Caki2 (cell line): Measurements from ENCODE around the gene ATL1. TPM values are rescaled to one million over a fixed set of nuclear protein-coding genes. Genes with fewer than 3 reads are reported as not detected.

Source experiments
- DNase-seq: peaks from one replicate; pipeline ENCODE4 v3.0.0-alpha.2; 2015; ENCODE audit warnings: low read depth
- in situ Hi-C: cut with HindIII; loops from 2 replicates; pipeline ENCODE4 v1.10.0; 2016; ENCODE audit warnings: low sequenced_read_pairs, low pct_unique_long_range_greater_than_20kb, mixed read lengths
- total RNA-seq: library from RNA; depleted of rRNA; stranded (reverse); fragments of >200 nt; shearing (Covaris generic); gene quantifications from 2 replicates; pipeline ENCODE4 v1.2.3, GENCODE V29; 2014; ENCODE audit warnings: low replicate concordance; rRNA removed

Gene ATL1
- 6.3 and 16.2 TPM in 2 replicates for total RNA-seq

GRCh38 chr14:50559990-50560930 is at the start of gene ATL1:
Gene ATL1 (plus strand): TSS chr14:50560145. CDS start chr14:50560266, 121 bp downstream.
- in situ Hi-C loops = no loop called here
- no peak for DNase-seq

GRCh38 chr14:50510157-50510556 is 49.8 kb upstream of the ATL1 start:
- in situ Hi-C loops = no loop called here
- no peak for DNase-seq

- in situ Hi-C loops = no loop called here
- no peak for DNase-seq
Measured at GRCh38 chr14:50512463-50512862, 47.5 kb upstream of the ATL1 start.

- DNase-seq = no peak
- in situ Hi-C loops = no loop called here
Measured at GRCh38 chr14:50516091-50516490, 43.9 kb upstream of the ATL1 start.

- peak; percentile 41 for DNase-seq
- in situ Hi-C loops = no loop called here
Measured at GRCh38 chr14:50520947-50521815, 38.8 kb upstream of the ATL1 start.

- in situ Hi-C loops = no loop called here
- DNase-seq = no peak
Measured at GRCh38 chr14:50521912-50522341, 38.0 kb upstream of the ATL1 start.

GRCh38 chr14:50523271-50524041 is 36.5 kb upstream of the ATL1 start:
- no peak for DNase-seq
- in situ Hi-C loops = no loop called here

GRCh38 chr14:50524060-50524459 is 35.9 kb upstream of the ATL1 start:
- in situ Hi-C loops = no loop called here

GRCh38 chr14:50524731-50525515 is 35.0 kb upstream of the ATL1 start:
- DNase-seq = no peak
- in situ Hi-C loops = no loop called here

More at GRCh38 chr14:50524060-50524459, 35.9 kb upstream of the ATL1 start:
- DNase-seq = no peak

- in situ Hi-C loops = no loop called here
- no peak for DNase-seq
Measured at GRCh38 chr14:50528000-50528399, 31.9 kb upstream of the ATL1 start.

- DNase-seq = no peak
- in situ Hi-C loops = no loop called here
Measured at GRCh38 chr14:50529288-50530179, 30.4 kb upstream of the ATL1 start.

- DNase-seq = peak; percentile 28
- in situ Hi-C loops = no loop called here
Measured at GRCh38 chr14:50530358-50530757, 29.6 kb upstream of the ATL1 start.

GRCh38 chr14:50530794-50531365 is 29.1 kb upstream of the ATL1 start:
- in situ Hi-C loops = no loop called here

GRCh38 chr14:50531595-50532501 is 28.1 kb upstream of the ATL1 start:
- in situ Hi-C loops = no loop called here
- DNase-seq = peak; percentile 44

More at GRCh38 chr14:50530794-50531365, 29.1 kb upstream of the ATL1 start:
- DNase-seq = no peak

GRCh38 chr14:50532502-50533240 is 27.3 kb upstream of the ATL1 start, which contains the start of gene MAP4K5:
Gene MAP4K5 (minus strand): TSS chr14:50532569. CDS start chr14:50532049, 520 bp downstream.
- in situ Hi-C loops = no loop called here
- DNase-seq = peak; percentile 85
